ENCODE measurements around the gene CNN3.
A peak's percentile ranks its signal among the peaks of the same experiment; 100 is the strongest.
"Not testable (repeated sequence)": the region's sequence is repeated elsewhere in the genome, so short reads cannot be mapped to it uniquely, and the experiment has no call there.

CNN3 gene

GRCh38 chr1:94942171-94943128 lies 15.5 kb upstream of the CNN3 start (continued):
- no peak for TF ChIP-seq CSDC2 (CRISPR knock-in tag; IDR thresholded peaks at IDR 0.05)
- no peak for TF ChIP-seq PPARA (CRISPR knock-in tag; IDR thresholded peaks at IDR 0.05; ENCODE audit: borderline replicate concordance)
- no peak for TF ChIP-seq ZNF70 (CRISPR knock-in tag; IDR thresholded peaks at IDR 0.05)
- TF ChIP-seq TSHZ2 (CRISPR knock-in tag; IDR thresholded peaks at IDR 0.05), result no peak
- no peak for TF ChIP-seq ZNF565 (CRISPR knock-in tag; conservative IDR thresholded peaks at IDR 0.05; ENCODE audit: low read depth)
- TF ChIP-seq ZC3H10 (CRISPR knock-in tag; IDR thresholded peaks at IDR 0.05), result no peak
- no peak for TF ChIP-seq ZNF8 (CRISPR knock-in tag; IDR thresholded peaks at IDR 0.05)

- not testable (repeated sequence) for ATAC-seq
Measured at GRCh38 chr1:94941480-94941879, 14.6 kb upstream of the CNN3 start.

- TF ChIP-seq OSR1 (CRISPR knock-in tag; IDR thresholded peaks at IDR 0.05) (no peak), ISL1 (CRISPR knock-in tag; IDR thresholded peaks at IDR 0.05) (no peak), ZFP30 (CRISPR knock-in tag; IDR thresholded peaks at IDR 0.05) (no peak), TCF4 (CRISPR knock-in tag; IDR thresholded peaks at IDR 0.05; ENCODE audit: borderline replicate concordance) (no peak), CSDC2 (CRISPR knock-in tag; IDR thresholded peaks at IDR 0.05) (no peak)
- ATAC-seq, result no peak
Measured at GRCh38 chr1:94940738-94941137, 13.8 kb upstream of the CNN3 start.

GRCh38 chr1:94937820-94938219 lies 10.9 kb upstream of the CNN3 start:
- ATAC-seq, result no peak
- TF ChIP-seq ZC3H10 (CRISPR knock-in tag; IDR thresholded peaks at IDR 0.05) (no peak), PATZ1 (CRISPR knock-in tag; IDR thresholded peaks at IDR 0.05; ENCODE audit: borderline replicate concordance) (no peak), RARB (CRISPR knock-in tag; IDR thresholded peaks at IDR 0.05) (no peak), CREB5 (CRISPR knock-in tag; IDR thresholded peaks at IDR 0.05; ENCODE audit: low read depth) (no peak), OSR1 (CRISPR knock-in tag; IDR thresholded peaks at IDR 0.05) (no peak), GLIS3 (CRISPR knock-in tag; IDR thresholded peaks at IDR 0.05) (no peak), CSRNP3 (CRISPR knock-in tag; IDR thresholded peaks at IDR 0.05) (no peak)

GRCh38 chr1:94936861-94937620 lies 10.1 kb upstream of the CNN3 start:
- TF ChIP-seq CREB5 (CRISPR knock-in tag; IDR thresholded peaks at IDR 0.05; ENCODE audit: low read depth), result peak; percentile 48; the same call in 1 of the 2 replicates
- TF ChIP-seq ARNTL (CRISPR knock-in tag; IDR thresholded peaks at IDR 0.05; ENCODE audit: borderline replicate concordance, low read depth), result no peak
- TF ChIP-seq ISL1 (CRISPR knock-in tag; IDR thresholded peaks at IDR 0.05), result peak; percentile 96
- ATAC-seq, result peak; percentile 35; the same call in 2 of the 3 replicates

Data from SK-N-SH treated with all-trans-retinoic acid at 6 μM for 48 hours (cell line).